HG03175 (cell line): ENCODE data around the gene NR5A1.

Experiments
- ATAC-seq: cut with Tn5 transposase; IDR thresholded peaks from one replicate; pipeline ENCODE4 v1.9.1; 2021; ENCODE audit warnings: mild to moderate bottlenecking, moderate library complexity; ENCODE audit not compliant: unreplicated experiment

NR5A1 gene

GRCh38 chr9:124506931-124507879, at the start of gene NR5A1:
NR5A1 (minus strand) TSS chr9:124507399; CDS start chr9:124503395, 4,004 bp downstream.
- ATAC-seq: no peak

- no peak for ATAC-seq
Measured at GRCh38 chr9:124555043-124555442, 47.8 kb upstream of the NR5A1 start.

- ATAC-seq: no peak
Measured at GRCh38 chr9:124553738-124554137, 46.5 kb upstream of the NR5A1 start.

- ATAC-seq: no peak
Measured at GRCh38 chr9:124552273-124552605, 45.0 kb upstream of the NR5A1 start.

- no peak for ATAC-seq
Measured at GRCh38 chr9:124551472-124552272, 44.5 kb upstream of the NR5A1 start.

- ATAC-seq: no peak
Measured at GRCh38 chr9:124550072-124550471, 42.9 kb upstream of the NR5A1 start.

GRCh38 chr9:124549016-124549415, 41.8 kb upstream of the NR5A1 start:
- ATAC-seq: no peak

- no peak for ATAC-seq
Measured at GRCh38 chr9:124544535-124544934, 37.3 kb upstream of the NR5A1 start.

GRCh38 chr9:124541824-124542223, 34.6 kb upstream of the NR5A1 start:
- ATAC-seq: no peak

- ATAC-seq: no peak
Measured at GRCh38 chr9:124537926-124538325, 30.7 kb upstream of the NR5A1 start.

GRCh38 chr9:124535846-124536245, 28.6 kb upstream of the NR5A1 start:
- no peak for ATAC-seq

GRCh38 chr9:124532897-124533296, 25.7 kb upstream of the NR5A1 start:
- no peak for ATAC-seq

GRCh38 chr9:124531115-124531514, 23.9 kb upstream of the NR5A1 start:
- no peak for ATAC-seq

GRCh38 chr9:124530246-124530645, 23.0 kb upstream of the NR5A1 start:
- no peak for ATAC-seq

GRCh38 chr9:124527781-124528180, 20.6 kb upstream of the NR5A1 start:
- no peak for ATAC-seq

GRCh38 chr9:124526174-124526573, 19.0 kb upstream of the NR5A1 start:
- no peak for ATAC-seq

GRCh38 chr9:124522121-124523098, 15.2 kb upstream of the NR5A1 start:
- ATAC-seq: no peak

GRCh38 chr9:124521142-124521541, 13.9 kb upstream of the NR5A1 start:
- no peak for ATAC-seq

- no peak for ATAC-seq
Measured at GRCh38 chr9:124520206-124520596, 13.0 kb upstream of the NR5A1 start.

GRCh38 chr9:124518116-124518515, 10.9 kb upstream of the NR5A1 start:
- ATAC-seq: no peak

GRCh38 chr9:124517600-124517999, 10.4 kb upstream of the NR5A1 start:
- no peak for ATAC-seq
